Ascending aorta (tissue), 2 donors: ENCODE results near the gene THSD7B. TPM values are rescaled to one million over a fixed set of nuclear protein-coding genes. Genes with fewer than 3 reads are reported as not detected.

Source experiments
- DNase-seq, 2 donors: peaks; one replicate each; pipeline ENCODE4 v3.0.0-alpha.2; 2019; ENCODE audit warnings: low spot score in 2 of 2
- H3K27ac ChIP-seq, 2 donors: fragments of 200-600 bp; sonication (generic); one replicate each; pipeline ENCODE4 v1.5.1; 2016 to 2017; ENCODE audit warnings: mild to moderate bottlenecking in 1 of 2
- H3K27me3 ChIP-seq: fragments of 200-600 bp; sonication (generic); one replicate; pipeline ENCODE4 v1.5.1; 2017
- H3K36me3 ChIP-seq, 2 donors: fragments of 200-600 bp; sonication (generic); one replicate each; pipeline ENCODE4 v1.5.1; 2016
- H3K4me1 ChIP-seq, 2 donors: fragments of 200-600 bp; sonication (generic); one replicate each; pipeline ENCODE4 v1.5.1; 2016 to 2017; ENCODE audit warnings: mild to moderate bottlenecking in 1 of 2
- H3K4me3 ChIP-seq, 2 donors: fragments of 200-600 bp; sonication (generic); one replicate each; pipeline ENCODE4 v1.5.1; 2016 to 2017; ENCODE audit warnings: mild to moderate bottlenecking in 1 of 2
- H3K9me3 ChIP-seq, 2 donors: fragments of 200-600 bp; sonication (generic); one replicate each; pipeline ENCODE4 v1.5.1; 2016
- intact Hi-C: fragments of 100-400 bp; cut with DNase I; formaldehyde crosslinking; loops from one replicate; pipeline ENCODE4 v1.15.1; 2023
- total RNA-seq: library from RNA; depleted of rRNA; stranded (reverse); fragments of >200 nt; gene quantifications from one replicate; pipeline ENCODE4 v1.1.0, GENCODE V29; 2016
- TF ChIP-seq, protein P1 (sequence below), 3 experiments: fragments of 200-600 bp in 2 of 3; fragments of 450-650 bp in 1 of 3; sonication (generic) in 2 of 3; IDR thresholded peaks; one replicate each; pipeline ENCODE4 v1.5.1; 2016 to 2019; ENCODE audit warnings: antibody characterized with exemption in 3 of 3, mild to moderate bottlenecking in 1 of 3, moderate library complexity in 1 of 3

Gene THSD7B
- total RNA-seq, 1 donor from 2014 or later, result not detected

DNA sequence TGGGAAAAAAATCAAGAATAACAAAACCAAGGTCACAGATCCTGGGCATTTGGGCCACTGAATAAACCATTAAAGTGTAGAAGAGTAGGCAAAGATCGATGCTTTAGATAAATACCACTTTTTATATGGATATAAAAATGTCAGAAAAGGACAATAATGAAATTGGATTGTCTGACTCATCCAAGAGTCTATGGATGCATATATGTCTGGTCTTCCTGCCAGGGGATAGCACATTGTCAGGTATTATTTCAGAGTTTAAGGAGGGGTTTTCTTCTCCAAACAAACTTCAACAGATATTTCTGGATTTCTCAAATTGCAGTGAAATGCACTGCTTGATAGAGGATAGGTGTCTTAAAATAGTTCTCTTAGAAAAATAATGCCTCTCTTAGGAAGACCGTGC lies 466.7 kb downstream of the THSD7B start:
- Histone ChIP-seq H3K27ac (no peak overlapping the region), H3K36me3 (no peaks in the 10 kb centered on the region), H3K27me3 (no peaks in the 10 kb centered on the region), H3K9me3 (no peaks in the 10 kb centered on the region), H3K4me3 (no peak overlapping the region), H3K4me1 (peaks cover 0 to 5% of the 10 kb centered on the region in 2 donors)
- intact Hi-C loops, result no loop called here
- DNase-seq, result no peak
- TF ChIP-seq, protein P1, sequence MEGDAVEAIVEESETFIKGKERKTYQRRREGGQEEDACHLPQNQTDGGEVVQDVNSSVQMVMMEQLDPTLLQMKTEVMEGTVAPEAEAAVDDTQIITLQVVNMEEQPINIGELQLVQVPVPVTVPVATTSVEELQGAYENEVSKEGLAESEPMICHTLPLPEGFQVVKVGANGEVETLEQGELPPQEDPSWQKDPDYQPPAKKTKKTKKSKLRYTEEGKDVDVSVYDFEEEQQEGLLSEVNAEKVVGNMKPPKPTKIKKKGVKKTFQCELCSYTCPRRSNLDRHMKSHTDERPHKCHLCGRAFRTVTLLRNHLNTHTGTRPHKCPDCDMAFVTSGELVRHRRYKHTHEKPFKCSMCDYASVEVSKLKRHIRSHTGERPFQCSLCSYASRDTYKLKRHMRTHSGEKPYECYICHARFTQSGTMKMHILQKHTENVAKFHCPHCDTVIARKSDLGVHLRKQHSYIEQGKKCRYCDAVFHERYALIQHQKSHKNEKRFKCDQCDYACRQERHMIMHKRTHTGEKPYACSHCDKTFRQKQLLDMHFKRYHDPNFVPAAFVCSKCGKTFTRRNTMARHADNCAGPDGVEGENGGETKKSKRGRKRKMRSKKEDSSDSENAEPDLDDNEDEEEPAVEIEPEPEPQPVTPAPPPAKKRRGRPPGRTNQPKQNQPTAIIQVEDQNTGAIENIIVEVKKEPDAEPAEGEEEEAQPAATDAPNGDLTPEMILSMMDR (IDR thresholded peaks at IDR 0.05), result no peak

DNA sequence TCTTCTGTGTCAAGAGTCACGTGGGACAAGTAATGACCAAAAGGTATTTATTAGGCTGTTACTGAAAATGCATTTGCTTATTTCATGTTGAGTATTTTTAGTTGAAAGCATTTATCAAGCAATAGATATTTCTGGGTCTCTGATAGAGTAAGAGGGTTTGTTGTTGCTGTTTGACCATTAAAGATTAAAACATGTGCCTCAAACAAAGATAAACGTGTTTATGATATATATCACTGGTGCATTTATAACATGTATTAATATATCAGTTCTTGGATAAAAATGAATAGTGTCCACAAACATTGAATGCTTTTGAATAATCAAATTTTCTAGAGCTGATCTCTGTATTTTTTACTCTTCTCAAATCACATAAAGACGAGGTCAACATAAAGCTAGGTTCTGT lies 467.7 kb downstream of the THSD7B start:
- no peaks in the 10 kb centered on the region for H3K9me3 ChIP-seq
- H3K4me3 ChIP-seq, result no peak overlapping the region
- peaks cover 0 to 10% of the 10 kb centered on the region in 2 donors for H3K4me1 ChIP-seq
- no peak for DNase-seq
- no peaks in the 10 kb centered on the region for H3K27me3 ChIP-seq
- H3K27ac ChIP-seq, result no peak overlapping the region
- H3K36me3 ChIP-seq, result no peaks in the 10 kb centered on the region
- TF ChIP-seq, protein P1 (IDR thresholded peaks at IDR 0.05), result no peak
- intact Hi-C loops, result no loop called here

DNA sequence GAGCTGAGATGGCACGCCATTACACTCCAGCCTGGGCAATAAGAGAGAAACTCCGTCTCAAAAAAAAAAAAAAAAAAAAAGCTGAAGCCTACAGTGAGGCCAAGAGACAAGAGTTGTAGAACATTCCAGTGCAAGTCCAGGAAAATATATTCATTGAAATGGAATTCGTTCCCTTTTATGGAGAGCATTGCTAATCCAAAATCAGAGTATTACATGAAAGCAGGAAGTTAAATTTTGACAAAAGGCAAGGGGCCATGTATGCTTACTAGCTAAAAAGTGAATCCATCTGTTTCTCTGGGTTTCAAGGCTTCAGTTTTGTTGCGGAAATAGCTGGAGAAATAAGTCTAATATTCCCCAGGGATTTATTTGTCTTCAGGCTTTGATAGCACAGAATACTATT lies 471.7 kb downstream of the THSD7B start:
- Histone ChIP-seq H3K4me3 (no peak overlapping the region), H3K4me1 (peaks cover 0 to 5% of the 10 kb centered on the region in 2 donors), H3K9me3 (no peaks in the 10 kb centered on the region), H3K27ac (peak overlapping the region; percentile 76 to 79), H3K36me3 (no peaks in the 10 kb centered on the region), H3K27me3 (no peaks in the 10 kb centered on the region)
- intact Hi-C loops, result no loop called here
- TF ChIP-seq, protein P1 (IDR thresholded peaks at IDR 0.05), result no peak
- DNase-seq, result no peak

DNA sequence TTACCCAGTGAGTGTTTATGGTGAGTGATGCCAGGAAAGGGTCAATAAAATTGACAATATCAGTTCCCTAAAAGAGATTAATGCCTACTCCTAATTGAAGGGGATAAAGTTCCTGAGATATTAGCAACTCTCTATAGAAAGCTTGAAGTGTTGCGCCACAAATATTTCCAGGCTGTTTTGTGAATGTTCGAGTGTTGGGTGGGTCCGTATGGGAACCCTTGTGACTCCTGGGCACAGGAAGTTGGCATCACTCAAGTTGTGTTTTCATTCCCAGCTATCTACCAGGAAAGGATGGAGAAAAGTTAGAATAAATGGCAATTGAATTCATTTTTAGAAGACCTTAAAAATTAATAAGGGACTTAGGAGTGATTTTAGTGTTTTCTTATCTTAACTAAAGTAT lies 472.7 kb downstream of the THSD7B start:
- Histone ChIP-seq H3K27ac (peak overlapping the region; percentile 76 to 79), H3K4me3 (no peak overlapping the region), H3K9me3 (no peaks in the 10 kb centered on the region), H3K4me1 (peaks cover 0 to 5% of the 10 kb centered on the region in 2 donors), H3K36me3 (no peaks in the 10 kb centered on the region), H3K27me3 (no peaks in the 10 kb centered on the region)
- no peak for DNase-seq
- TF ChIP-seq, protein P1 (IDR thresholded peaks at IDR 0.05), result no peak
- intact Hi-C loops, result no loop called here

DNA sequence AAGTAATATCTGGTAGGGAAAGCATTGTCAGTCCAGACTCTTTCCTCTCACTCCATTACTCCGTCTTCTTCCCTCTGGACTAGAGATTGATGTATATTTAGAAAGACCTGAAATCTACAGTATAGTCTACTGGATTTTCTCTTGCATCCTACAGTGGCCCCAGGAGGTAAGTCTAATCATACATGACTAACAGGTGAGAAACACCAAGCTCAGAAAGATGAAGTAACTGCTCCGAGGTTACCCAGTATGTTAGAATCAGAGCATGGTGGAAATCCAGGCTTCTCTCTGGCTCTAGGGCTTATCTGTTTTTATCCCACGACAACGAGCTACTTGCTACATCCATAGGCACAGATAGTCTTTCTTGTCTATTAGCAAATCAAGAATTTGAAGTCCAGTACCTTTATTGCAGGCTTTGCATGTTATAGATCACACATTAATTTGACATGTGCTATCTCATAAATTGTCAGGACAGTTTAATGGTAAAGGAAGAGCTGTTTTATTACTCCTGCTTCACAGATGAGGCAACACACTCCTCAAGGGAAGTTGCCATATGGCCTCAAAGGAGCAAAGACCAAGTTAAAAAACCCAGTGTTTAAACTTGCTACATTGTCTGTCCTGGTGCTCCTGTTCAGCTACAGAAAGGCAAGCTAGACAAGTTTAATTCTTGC lies 484.3 kb downstream of the THSD7B start:
- TF ChIP-seq, protein P1 (IDR thresholded peaks at IDR 0.05), result no peak
- H3K36me3 ChIP-seq, result no peaks in the 10 kb centered on the region
- H3K27me3 ChIP-seq, result no peaks in the 10 kb centered on the region
- no peaks in the 10 kb centered on the region for H3K9me3 ChIP-seq
- peaks cover 0 to 5% of the 10 kb centered on the region in 2 donors for H3K4me1 ChIP-seq
- DNase-seq, result no peak
- no peak overlapping the region for H3K27ac ChIP-seq
- intact Hi-C loops, result no loop called here
- no peak overlapping the region for H3K4me3 ChIP-seq
